Suprapubic skin (tissue), 3 donors: ENCODE results near the gene ETV2.

Experiments used
- POLR2A ChIP-seq, 2 donors: fragments of 450-650 bp; IDR thresholded peaks; one replicate each; pipeline ENCODE4 v1.6.1; 2017; ENCODE audit warnings: antibody characterized with exemption in 2 of 2, mild to moderate bottlenecking in 2 of 2, moderate library complexity in 2 of 2
- TF ChIP-seq, protein P1 (sequence below), 2 donors: fragments of 200-600 bp in 1 of 2; fragments of 450-650 bp in 1 of 2; sonication (generic) in 1 of 2; IDR thresholded peaks; one replicate each; pipeline ENCODE4 v1.5.1; 2016 to 2019; ENCODE audit warnings: antibody characterized with exemption in 2 of 2, mild to moderate bottlenecking in 1 of 2, moderate library complexity in 1 of 2

DNA sequence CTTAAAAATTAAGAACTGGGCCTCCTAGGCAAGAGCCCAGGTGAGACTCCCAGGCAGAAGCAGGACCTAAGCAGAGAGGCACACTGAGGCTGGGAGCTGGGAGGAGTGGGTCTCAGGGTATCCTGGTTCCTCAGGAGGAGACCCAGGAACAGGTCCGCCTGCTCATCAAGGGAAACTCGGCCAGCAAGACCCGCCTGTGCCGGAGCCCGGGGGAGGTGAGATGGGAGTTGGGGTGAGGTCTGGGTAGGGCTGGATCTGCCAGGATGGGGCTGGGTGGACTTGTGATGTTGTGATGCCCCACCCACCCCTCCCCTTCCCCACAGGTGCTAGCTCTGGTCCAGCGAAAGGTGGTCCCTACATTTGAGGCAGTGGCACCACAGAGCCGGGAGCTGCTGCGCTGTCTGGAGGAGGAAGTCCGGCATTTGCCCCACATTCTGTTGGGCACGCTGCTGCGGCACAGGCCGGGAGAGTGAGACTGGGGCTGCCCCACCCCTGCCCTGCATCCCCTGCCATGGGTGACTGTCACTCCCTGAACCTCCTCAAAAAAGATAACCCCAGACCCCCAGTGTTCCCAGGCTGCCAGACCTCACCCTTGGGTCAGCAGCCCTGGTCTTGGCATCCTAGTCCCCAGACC is 22.1 kb upstream of the ETV2 start:
- TF ChIP-seq POLR2A (IDR thresholded peaks at IDR 0.05), result no peak
- TF ChIP-seq, protein P1, sequence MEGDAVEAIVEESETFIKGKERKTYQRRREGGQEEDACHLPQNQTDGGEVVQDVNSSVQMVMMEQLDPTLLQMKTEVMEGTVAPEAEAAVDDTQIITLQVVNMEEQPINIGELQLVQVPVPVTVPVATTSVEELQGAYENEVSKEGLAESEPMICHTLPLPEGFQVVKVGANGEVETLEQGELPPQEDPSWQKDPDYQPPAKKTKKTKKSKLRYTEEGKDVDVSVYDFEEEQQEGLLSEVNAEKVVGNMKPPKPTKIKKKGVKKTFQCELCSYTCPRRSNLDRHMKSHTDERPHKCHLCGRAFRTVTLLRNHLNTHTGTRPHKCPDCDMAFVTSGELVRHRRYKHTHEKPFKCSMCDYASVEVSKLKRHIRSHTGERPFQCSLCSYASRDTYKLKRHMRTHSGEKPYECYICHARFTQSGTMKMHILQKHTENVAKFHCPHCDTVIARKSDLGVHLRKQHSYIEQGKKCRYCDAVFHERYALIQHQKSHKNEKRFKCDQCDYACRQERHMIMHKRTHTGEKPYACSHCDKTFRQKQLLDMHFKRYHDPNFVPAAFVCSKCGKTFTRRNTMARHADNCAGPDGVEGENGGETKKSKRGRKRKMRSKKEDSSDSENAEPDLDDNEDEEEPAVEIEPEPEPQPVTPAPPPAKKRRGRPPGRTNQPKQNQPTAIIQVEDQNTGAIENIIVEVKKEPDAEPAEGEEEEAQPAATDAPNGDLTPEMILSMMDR (IDR thresholded peaks at IDR 0.05), result no peak
